Superior temporal gyrus (tissue), 1 donor: Measurements from ENCODE around the gene DOCK8.
"Not testable (repeated sequence)": the region's sequence is repeated elsewhere in the genome, so short reads cannot be mapped to it uniquely, and the experiment has no call there.

Experiments
- DNase-seq: peaks from one replicate; pipeline ENCODE4 v3.0.0-alpha.2; 2016; ENCODE audit errors: extremely low spot score

The DOCK8 gene

GRCh38 chr9:224582-225520 is 10.2 kb downstream of the DOCK8 start:
- no peak for DNase-seq

GRCh38 chr9:227860-228259 is 13.2 kb downstream of the DOCK8 start:
- DNase-seq, result no peak

- no peak for DNase-seq
Observed at GRCh38 chr9:228929-229695, 14.4 kb downstream of the DOCK8 start.

DNA sequence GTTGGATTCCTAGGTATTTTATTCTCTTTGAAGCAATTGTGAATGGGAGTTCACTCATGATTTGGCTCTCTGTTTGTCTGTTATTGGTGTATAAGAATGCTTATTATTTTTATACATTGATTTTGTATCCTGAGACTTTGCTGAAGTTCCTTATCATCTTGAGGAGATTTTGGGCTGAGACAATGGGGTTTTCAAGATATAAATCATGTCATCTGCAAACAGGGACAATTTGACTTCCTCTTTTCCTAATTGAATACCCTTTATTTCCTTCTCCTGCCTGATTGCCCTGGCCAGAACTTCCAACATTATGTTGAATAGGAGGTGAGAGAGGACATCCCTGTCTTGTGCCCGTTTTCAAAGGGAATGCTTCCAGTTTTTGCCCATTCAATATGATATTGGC is 17.0 kb downstream of the DOCK8 start:
- not testable (repeated sequence) for DNase-seq

GRCh38 chr9:233708-234107 is 19.0 kb downstream of the DOCK8 start:
- DNase-seq, result not testable (repeated sequence)

- DNase-seq, result no peak
Observed at GRCh38 chr9:237141-237857, 22.6 kb downstream of the DOCK8 start.

GRCh38 chr9:237858-238345 is 23.2 kb downstream of the DOCK8 start:
- no peak for DNase-seq

DNA sequence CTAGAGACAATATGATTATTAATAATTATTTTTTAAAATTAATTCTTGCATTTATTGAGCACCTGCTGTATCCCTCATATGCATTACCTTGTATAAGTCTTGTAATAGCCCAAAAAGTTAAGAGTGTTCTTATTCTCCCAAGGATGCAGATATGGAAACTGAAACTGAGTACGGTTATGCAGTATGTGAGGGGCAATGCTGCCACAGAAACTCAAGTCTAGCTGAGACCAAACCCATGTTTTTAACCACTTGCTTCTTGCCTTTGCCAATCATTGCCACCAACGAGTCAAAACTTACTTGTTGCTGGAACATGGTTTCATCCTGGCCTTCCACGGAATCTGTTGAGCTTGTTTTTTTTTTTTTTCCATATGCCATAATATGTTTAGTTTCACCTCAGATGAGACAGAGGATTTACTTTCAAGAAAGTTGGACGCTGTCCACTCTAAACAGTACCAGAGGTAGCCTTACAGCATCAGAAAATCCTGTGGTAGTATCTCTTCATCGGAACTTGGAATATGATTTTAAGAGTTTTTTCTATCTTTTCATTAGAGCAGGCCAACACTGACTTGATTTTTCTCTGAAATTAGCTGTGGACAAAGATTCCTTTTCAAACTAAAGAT is 27.9 kb downstream of the DOCK8 start:
- DNase-seq, result no peak

GRCh38 chr9:248278-248961 is 33.8 kb downstream of the DOCK8 start:
- no peak for DNase-seq

DNA sequence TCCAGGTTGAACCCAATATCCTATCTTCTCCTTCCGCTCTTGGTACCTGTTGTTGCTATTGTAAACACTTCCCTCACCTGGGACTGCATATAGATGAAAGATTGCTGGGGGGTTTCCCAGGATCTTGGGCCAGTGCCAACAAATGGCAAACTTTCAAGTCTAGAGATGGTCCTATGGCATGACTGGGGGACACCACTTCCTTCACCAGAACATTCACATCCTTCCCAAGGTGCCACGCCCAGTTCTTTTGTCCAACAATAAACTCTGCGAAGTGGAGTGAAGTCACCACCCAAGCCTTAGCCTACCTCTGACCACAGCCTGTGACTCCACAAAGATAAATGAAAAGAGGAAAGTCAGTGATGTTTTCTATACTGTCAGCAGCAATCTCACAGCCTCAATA is 34.4 kb downstream of the DOCK8 start:
- no peak for DNase-seq

GRCh38 chr9:250039-250438 is 35.4 kb downstream of the DOCK8 start:
- DNase-seq, result no peak

DNA sequence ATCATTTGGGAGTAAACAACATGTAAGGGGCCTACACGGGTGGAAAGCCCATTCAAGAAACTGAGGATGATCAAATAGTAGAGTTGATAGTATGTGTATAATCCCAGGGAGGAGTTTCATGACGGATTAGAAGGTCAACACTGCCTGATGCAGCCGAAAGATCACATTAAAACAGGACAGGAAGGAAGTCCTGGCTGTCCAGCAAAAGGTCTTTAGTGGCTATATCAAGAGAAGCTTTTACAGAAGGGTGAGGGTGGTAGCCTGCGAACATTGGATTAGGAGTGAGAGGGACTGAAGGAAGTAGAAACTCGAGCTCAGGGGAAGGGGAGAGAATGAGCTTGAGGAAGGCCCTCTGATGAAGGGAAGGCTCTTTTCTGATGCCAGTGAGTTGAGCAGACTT is 36.0 kb downstream of the DOCK8 start:
- DNase-seq, result no peak

GRCh38 chr9:251398-251797 is 36.7 kb downstream of the DOCK8 start:
- no peak for DNase-seq

- no peak for DNase-seq
Observed at GRCh38 chr9:253539-253938, 38.9 kb downstream of the DOCK8 start.

GRCh38 chr9:254516-254915 is 39.9 kb downstream of the DOCK8 start:
- no peak for DNase-seq

GRCh38 chr9:257957-258356 is 43.3 kb downstream of the DOCK8 start:
- no peak for DNase-seq

DNA sequence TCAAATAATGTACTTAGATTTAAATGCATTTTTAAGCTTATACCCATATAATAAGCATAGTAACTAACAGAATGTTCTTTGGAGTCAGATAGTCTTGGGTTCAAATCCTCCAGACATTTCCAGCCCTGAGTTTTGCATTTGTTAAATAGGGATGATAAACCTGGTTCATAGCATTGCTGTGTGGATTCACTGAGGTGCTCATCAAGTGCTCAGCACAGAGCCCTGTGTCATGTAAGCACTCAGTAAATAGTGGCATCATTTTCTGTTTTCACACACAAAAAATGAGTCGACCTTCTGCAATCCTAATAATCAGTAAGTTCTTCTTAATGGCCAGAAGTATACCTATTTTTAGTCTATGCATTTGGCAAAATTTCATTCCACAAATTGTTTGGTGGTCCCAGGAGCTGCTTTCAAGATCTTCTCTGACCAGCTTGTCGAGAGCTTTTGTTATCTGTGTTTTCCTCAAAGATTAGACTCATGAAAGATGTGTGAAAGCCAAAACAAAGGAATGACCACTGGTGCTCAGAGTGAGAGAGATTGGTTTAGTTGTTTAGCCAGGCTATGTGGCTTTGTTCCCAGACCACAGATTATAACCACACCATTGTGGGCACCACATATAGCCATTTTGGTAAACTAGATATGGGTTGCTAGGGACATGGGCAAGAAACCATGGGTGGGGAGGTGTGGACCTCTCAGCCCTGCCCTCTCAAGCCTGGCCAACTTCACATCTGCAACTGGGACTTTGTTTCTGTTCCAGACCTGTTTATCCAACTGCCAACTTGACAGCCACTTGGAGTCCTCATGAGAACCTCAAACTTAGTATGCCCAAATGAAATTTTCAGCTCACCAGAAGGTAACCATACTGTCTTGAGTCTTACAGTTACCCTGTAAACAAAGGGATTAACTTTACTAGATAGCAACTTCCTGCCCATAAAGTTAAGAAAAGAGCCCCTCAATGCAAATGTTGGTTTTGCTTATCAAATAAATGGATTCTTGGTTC is 45.0 kb downstream of the DOCK8 start:
- no peak for DNase-seq

- no peak for DNase-seq
Observed at GRCh38 chr9:264231-264630, 49.6 kb downstream of the DOCK8 start.

- no peak for DNase-seq
Observed at GRCh38 chr9:265209-265870, 50.7 kb downstream of the DOCK8 start.
